Left renal cortex interstitium (tissue), 4 donors: ENCODE measurements around the gene TTC17. TPM values are rescaled to one million over a fixed set of nuclear protein-coding genes. Genes with fewer than 3 reads are reported as not detected.
"Not testable (repeated sequence)": the region's sequence is repeated elsewhere in the genome, so short reads cannot be mapped to it uniquely, and the experiment has no call there.

Experiments
- DNase-seq, 4 donors: peaks; one replicate each; pipeline ENCODE4 v3.0.0-alpha.2; 2013; ENCODE audit warnings: low read depth in 4 of 4, low spot score in 2 of 4, missing footprints in 1 of 4
- polyA plus RNA-seq, 4 donors: library from polyadenylated mRNA; unstranded; fragments of 120-200 nt; gene quantifications; one replicate each; pipeline ENCODE4 v1.2.1, GENCODE V29; 2013; ENCODE audit not compliant: insufficient read length in 4 of 4

Gene TTC17
- polyA plus RNA-seq, result 100 to 1,000 TPM in 2 of 4 donors, 10 to 100 TPM in 2; 79.4 to 191 (median 126) TPM

- peak; percentile 74 to 87 (median 79) for DNase-seq
These were observed at the start of gene TTC17 for GRCh38 chr11:43358801-43359421. Gene TTC17, plus strand, starts transcription at chr11:43358920. Its CDS starts 35 bp downstream, at chr11:43358955.

GRCh38 chr11:43311791-43312607, 46.7 kb upstream of the TTC17 start, which contains the start of gene API5:
Gene API5, plus strand, starts transcription at chr11:43311996. Its CDS starts 132 bp downstream, at chr11:43312128.
- DNase-seq, result peak; percentile 81 to 96 (median 88)

- no peak for DNase-seq
These were observed 42.8 kb upstream of the TTC17 start for GRCh38 chr11:43315966-43316365.

GRCh38 chr11:43316451-43316850, 42.3 kb upstream of the TTC17 start:
- DNase-seq, result no peak

GRCh38 chr11:43327987-43328386, 30.7 kb upstream of the TTC17 start:
- no peak for DNase-seq

- no peak for DNase-seq
These were observed 30.2 kb upstream of the TTC17 start for GRCh38 chr11:43328482-43328881.

GRCh38 chr11:43341159-43341558, 17.6 kb upstream of the TTC17 start:
- DNase-seq, result no peak

GRCh38 chr11:43351426-43351825, 7.3 kb upstream of the TTC17 start:
- not testable (repeated sequence) for DNase-seq

- DNase-seq, result no peak
These were observed 4.4 kb upstream of the TTC17 start for GRCh38 chr11:43354311-43354710.

- no peak for DNase-seq
These were observed 2.4 kb upstream of the TTC17 start for GRCh38 chr11:43356336-43356735.

GRCh38 chr11:43358279-43358800, 380 bp upstream of the TTC17 start:
- peak in 1 of 4 donors; percentile 48 for DNase-seq

- DNase-seq, result peak in 3 of 4 donors; percentile 11 to 34 (median 15)
These were observed 700 bp downstream of the TTC17 start for GRCh38 chr11:43359422-43359818.

- peak in 1 of 4 donors; percentile 4 for DNase-seq
These were observed 1.8 kb downstream of the TTC17 start for GRCh38 chr11:43360361-43361032.

GRCh38 chr11:43366677-43367076, 8.0 kb downstream of the TTC17 start:
- no peak for DNase-seq

GRCh38 chr11:43367382-43368178, 8.9 kb downstream of the TTC17 start:
- no peak for DNase-seq

GRCh38 chr11:43376065-43376464, 17.3 kb downstream of the TTC17 start:
- DNase-seq, result no peak

GRCh38 chr11:43376594-43376993, 17.9 kb downstream of the TTC17 start:
- DNase-seq, result no peak

- DNase-seq, result no peak
These were observed 18.7 kb downstream of the TTC17 start for GRCh38 chr11:43377389-43377788.

GRCh38 chr11:43378897-43379296, 20.2 kb downstream of the TTC17 start:
- DNase-seq, result no peak

GRCh38 chr11:43381802-43382201, 23.1 kb downstream of the TTC17 start:
- DNase-seq, result no peak
